Heart right ventricle (tissue), 16 donors: ENCODE measurements around the gene GMEB2. TPM values are rescaled to one million over a fixed set of nuclear protein-coding genes. Genes with fewer than 3 reads are reported as not detected.
"Not testable (repeated sequence)": the region's sequence is repeated elsewhere in the genome, so short reads cannot be mapped to it uniquely, and the experiment has no call there.

Experiments
- ATAC-seq, 8 donors: fragments of 200-7000 bp; cut with Tn5 transposase; one replicate each; pipeline ENCODE4 v1.9.1; 2020; ENCODE audit warnings: mild to moderate bottlenecking in 8 of 8, moderate library complexity in 8 of 8, moderate number of reproducible peaks in 1 of 8
- DNase-seq, 2 donors: peaks; one replicate each; pipeline ENCODE4 v3.0.0-alpha.2; 2020
- H3K27ac ChIP-seq, 10 donors: fragments of 200-600 bp; sonication (generic) in 2 of 10; one replicate each; pipeline versions ENCODE4 v1.5.0 to v1.8.0; 2020 to 2022; ENCODE audit warnings: mild to moderate bottlenecking in 3 of 10
- H3K27me3 ChIP-seq, 7 donors: fragments of 200-600 bp; one replicate each; pipeline ENCODE4 v1.8.0; 2021 to 2022; ENCODE audit warnings: mild to moderate bottlenecking in 2 of 7
- H3K36me3 ChIP-seq, 9 donors: fragments of 200-600 bp; sonication (generic) in 1 of 9; one replicate each; pipeline versions ENCODE4 v1.5.0 to v1.8.0; 2020 to 2022; ENCODE audit warnings: mild to moderate bottlenecking in 2 of 9
- H3K4me1 ChIP-seq, 9 donors: fragments of 200-600 bp; sonication (generic) in 1 of 9; one replicate each; pipeline versions ENCODE4 v1.5.0 to v1.8.0; 2020 to 2022; ENCODE audit warnings: mild to moderate bottlenecking in 4 of 9
- H3K4me3 ChIP-seq, 10 donors: fragments of 200-600 bp; sonication (generic) in 2 of 10; one replicate each; pipeline versions ENCODE4 v1.5.0 to v1.8.0; 2020 to 2022; ENCODE audit warnings: mild to moderate bottlenecking in 7 of 10, moderate library complexity in 2 of 10
- H3K9me3 ChIP-seq, 11 donors: fragments of 200-600 bp in 10 of 11; sonication (generic) in 2 of 11; one replicate each; pipeline versions ENCODE4 v1.5.0 to v1.8.0; 2013 to 2022; ENCODE audit warnings: mild to moderate bottlenecking in 2 of 11, control low read depth in 1 of 11, moderate library complexity in 1 of 11
- WGBS, 2 donors: extraction: QIAGEN DNeasy Blood & Tissue Kit; methylation state at CpG; one replicate each; pipeline ENCODE4 v1.1.7; 2013; ENCODE audit warnings: inconsistent platforms in 1 of 2; 5-methylcytosine and 5-hydroxymethylcytosine counted together
- intact Hi-C, 10 donors: fragments of 100-400 bp; cut with DNase I; formaldehyde crosslinking; loops; one replicate each; pipeline versions ENCODE4 v1.11.1 to v1.14.2; 2022
- polyA plus RNA-seq, 2 donors: library from polyadenylated mRNA; stranded (reverse); fragments of 200-250 nt; gene quantifications; one replicate each; pipeline ENCODE4 v1.2.3, GENCODE V29; 2013
- total RNA-seq, 10 donors: library from RNA; stranded (reverse); fragmentation: NEBNext Ultra II Directional in 3 of 10; extraction: Animal tissue kit (Norgen Biotek cat#: 25700) in 3 of 10; gene quantifications; one replicate each; pipeline versions ENCODE4 v1.2.1 to v1.2.4, GENCODE V29; 2021 to 2023
- TF ChIP-seq, protein P1 (sequence below), 9 donors: fragments of 200-600 bp; sonication (generic) in 2 of 9; IDR thresholded peaks; one replicate each; pipeline versions ENCODE4 v1.5.0 to v1.8.0; 2021 to 2022; ENCODE audit warnings: antibody characterized with exemption in 9 of 9, mild to moderate bottlenecking in 5 of 9, moderate library complexity in 1 of 9
- donor health status: Arrhythmogenic right ventricular cardiomyopathy.
- donor health status: ischemic (EF 13 %, LVEDD 7.1; RV severe dilation, severe dysfunction).
- donor health status: healthy with polysubstance abuse.
- donor health status: DM: no; HTN: yes; CAD: no.
- donor health status: DM: no; HTN: no; CAD: no.
- donor health status: ischemic (EF 25% LVEDD 6.9; RV normal size, moderate dysfunction).
- donor health status: ischemic (EF 25% LVEDD 5.7; RV mildly dilated, moderate dysfunction).
- donor health status: healthy.
- donor health status: DM: yes; HTN: yes; CAD: no.
- donor health status: Ischemic cardiomyopathy.
- donor health status: ischemic (EF 35%, LVEDD 5.7; RV mildly dilated, moderate dysfunction).
- donor health status: nonischemic (EF 11% LVEDD 7.7; RV severe dilation, severe dysfunction).
- donor health status: DM: yes; HTN: yes; CAD: no.
- donor health status: PGD.
- donor health status: ischemic (EF 29% LVEDD 5.4; RV normal size, mild dysfunction).
- donor health status: nonischemic (EF 23%, LVEDD 6.1; RV moderate dilation, normal function).

GMEB2 gene
- total and polyA plus RNA-seq, 12 donors: 4.9 to 8.2 (median 5.9) TPM

- TF ChIP-seq, protein P1, sequence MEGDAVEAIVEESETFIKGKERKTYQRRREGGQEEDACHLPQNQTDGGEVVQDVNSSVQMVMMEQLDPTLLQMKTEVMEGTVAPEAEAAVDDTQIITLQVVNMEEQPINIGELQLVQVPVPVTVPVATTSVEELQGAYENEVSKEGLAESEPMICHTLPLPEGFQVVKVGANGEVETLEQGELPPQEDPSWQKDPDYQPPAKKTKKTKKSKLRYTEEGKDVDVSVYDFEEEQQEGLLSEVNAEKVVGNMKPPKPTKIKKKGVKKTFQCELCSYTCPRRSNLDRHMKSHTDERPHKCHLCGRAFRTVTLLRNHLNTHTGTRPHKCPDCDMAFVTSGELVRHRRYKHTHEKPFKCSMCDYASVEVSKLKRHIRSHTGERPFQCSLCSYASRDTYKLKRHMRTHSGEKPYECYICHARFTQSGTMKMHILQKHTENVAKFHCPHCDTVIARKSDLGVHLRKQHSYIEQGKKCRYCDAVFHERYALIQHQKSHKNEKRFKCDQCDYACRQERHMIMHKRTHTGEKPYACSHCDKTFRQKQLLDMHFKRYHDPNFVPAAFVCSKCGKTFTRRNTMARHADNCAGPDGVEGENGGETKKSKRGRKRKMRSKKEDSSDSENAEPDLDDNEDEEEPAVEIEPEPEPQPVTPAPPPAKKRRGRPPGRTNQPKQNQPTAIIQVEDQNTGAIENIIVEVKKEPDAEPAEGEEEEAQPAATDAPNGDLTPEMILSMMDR (IDR thresholded peaks at IDR 0.05): peak in 7 of 9 donors; percentile 7 to 47 (median 22)
- ATAC-seq, H3K27me3 ChIP-seq, DNase-seq, H3K27ac ChIP-seq, H3K9me3 ChIP-seq, H3K4me3 ChIP-seq: not testable (repeated sequence)
- Histone ChIP-seq H3K4me1 (peaks cover 0 to 29% (median 0%) of the 10 kb centered on the region in 9 donors), H3K36me3 (peaks cover 0 to 58% (median 5%) of the 10 kb centered on the region in 9 donors)
- WGBS, 2 donors: 82 to 93% methylated on average over 18 of the region's 18 CpGs
- intact Hi-C loops: loop anchor here in 2 of 10 donors (2.0 to 5.0 kb wide), 2 partner anchors 75 to 77 kb away; partner anchors contain the start of gene PTK6 (in 1 of the 2)
Observed at GRCh38 chr20:63613863-63614594, 12.9 kb downstream of the GMEB2 start.

GRCh38 chr20:63612276-63612931 is 14.5 kb downstream of the GMEB2 start:
- H3K27me3 ChIP-seq: no peaks in the 10 kb centered on the region
- TF ChIP-seq, protein P1 (IDR thresholded peaks at IDR 0.05): no peak
- peak in 6 of 8 donors; percentile 25 to 58 (median 40) for ATAC-seq
- H3K4me3 ChIP-seq: no peak overlapping the region
- 77 to 79% methylated on average over 20 of the region's 20 CpGs for WGBS, 2 donors
- peaks cover 0 to 42% (median 0%) of the 10 kb centered on the region in 9 donors for H3K36me3 ChIP-seq
- peak overlapping the region in 1 of 10 donors; percentile 65 for H3K27ac ChIP-seq
- no peak for DNase-seq
- H3K4me1 ChIP-seq: peaks cover 0 to 29% (median 0%) of the 10 kb centered on the region in 9 donors
- no peaks in the 10 kb centered on the region for H3K9me3 ChIP-seq
- intact Hi-C loops: loop anchor here in 2 of 10 donors (2.0 to 5.0 kb wide), 2 partner anchors 74 to 75 kb away; partner anchors contain the start of gene PTK6 (in 1 of the 2)

DNA sequence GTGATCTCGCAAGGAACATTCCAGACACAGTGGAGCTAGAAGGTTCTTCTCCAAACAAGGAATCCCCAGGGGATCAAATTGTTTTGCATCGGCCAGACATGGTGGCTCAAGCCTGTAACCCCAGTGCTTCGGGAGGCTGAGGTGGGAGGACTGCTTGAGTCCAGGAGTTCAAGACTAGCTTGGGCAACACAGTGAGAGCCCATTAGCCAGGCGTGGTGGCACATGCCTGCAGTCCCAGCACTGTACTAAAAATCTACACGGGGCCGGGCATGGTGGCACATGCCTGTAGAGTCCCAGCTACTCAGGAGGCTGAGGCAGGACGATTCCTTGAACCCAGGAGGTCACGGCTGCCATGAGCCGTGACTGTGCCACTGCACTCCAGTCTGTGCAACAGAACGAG is 15.3 kb downstream of the GMEB2 start:
- H3K27me3 ChIP-seq: no peaks in the 10 kb centered on the region
- ATAC-seq: no peak
- no peak overlapping the region for H3K4me3 ChIP-seq
- H3K36me3 ChIP-seq: peaks cover 0 to 34% (median 0%) of the 10 kb centered on the region in 9 donors
- intact Hi-C loops: loop anchor here in 2 of 10 donors (2.0 to 5.0 kb wide), 2 partner anchors 73 to 74 kb away; partner anchors contain the start of gene PTK6 (in 1 of the 2)
- no peak overlapping the region for H3K27ac ChIP-seq
- DNase-seq: no peak
- TF ChIP-seq, protein P1 (IDR thresholded peaks at IDR 0.05): no peak
- 88 to 92% methylated on average over 10 of the region's 10 CpGs for WGBS, 2 donors
- no peaks in the 10 kb centered on the region for H3K9me3 ChIP-seq
- H3K4me1 ChIP-seq: peaks cover 0 to 31% (median 0%) of the 10 kb centered on the region in 9 donors
